GM11168 (cell line): ENCODE measurements around the gene SERPINB7.

Experiments
- in situ Hi-C: fragments of 300-500 bp; cut with MboI; formaldehyde crosslinking; loops from one replicate; pipeline ENCODE4 v1.12.0; 2022; ENCODE audit warnings: low sequenced_read_pairs; ENCODE audit not compliant: unreplicated experiment

Gene SERPINB7

GRCh38 chr18:63836456-63836855, 61.2 kb downstream of the SERPINB7 start:
- in situ Hi-C loops: no loop called here

- in situ Hi-C loops: no loop called here
These were observed 62.4 kb downstream of the SERPINB7 start for GRCh38 chr18:63837590-63837989.

- in situ Hi-C loops: loop anchor here (10.0 kb wide), 1 partner anchor 338 kb away; no protein-coding TSS in a partner anchor
These were observed 67.8 kb downstream of the SERPINB7 start for GRCh38 chr18:63843008-63843407.

- in situ Hi-C loops: loop anchor here (10.0 kb wide), 1 partner anchor 339 kb away; no protein-coding TSS in a partner anchor
These were observed 69.0 kb downstream of the SERPINB7 start for GRCh38 chr18:63844254-63844653.

- in situ Hi-C loops: loop anchor here (10.0 kb wide), 1 partner anchor 343 kb away; no protein-coding TSS in a partner anchor
These were observed 72.9 kb downstream of the SERPINB7 start for GRCh38 chr18:63848159-63848558.

- in situ Hi-C loops: no loop called here
These were observed 74.8 kb downstream of the SERPINB7 start for GRCh38 chr18:63850020-63850419.

GRCh38 chr18:63850636-63851035, 75.4 kb downstream of the SERPINB7 start:
- in situ Hi-C loops: no loop called here
